HepG2 (cell line): ENCODE results near the gene MPC2. TPM values are rescaled to one million over a fixed set of nuclear protein-coding genes. Genes with fewer than 3 reads are reported as not detected.

Source experiments
- AHDC1 ChIP-seq: sonication (generic); formaldehyde crosslinking; IDR thresholded peaks from 2 replicates; pipeline ENCODE4 v1.5.1; 2020; ENCODE audit warnings: mild to moderate bottlenecking, missing genetic modification reagents, borderline replicate concordance
- BCLAF1 ChIP-seq: fragments of 450-650 bp; IDR thresholded peaks from 2 replicates; pipeline ENCODE4 v1.6.1; 2017; ENCODE audit warnings: mild to moderate bottlenecking
- CSRNP1 ChIP-seq: sonication (generic); formaldehyde crosslinking; IDR thresholded peaks from 2 replicates; pipeline ENCODE4 v1.8.1; 2023; ENCODE audit warnings: mild to moderate bottlenecking, missing genetic modification reagents
- FOXC1 ChIP-seq: sonication (generic); formaldehyde crosslinking; IDR thresholded peaks from 2 replicates; pipeline ENCODE4 v1.8.0; 2022; ENCODE audit warnings: mild to moderate bottlenecking, missing genetic modification reagents, borderline replicate concordance
- GATAD2A ChIP-seq: IDR thresholded peaks from 2 replicates; pipeline ENCODE4 v1.6.1; 2016
- HNF4A ChIP-seq: sonication (generic); formaldehyde crosslinking; IDR thresholded peaks from 2 replicates; pipeline ENCODE4 v1.4.0; 2020; ENCODE audit warnings: missing genetic modification reagents
- JDP2 ChIP-seq: sonication (generic); formaldehyde crosslinking; IDR thresholded peaks from 2 replicates; pipeline ENCODE4 v1.8.1; 2022; ENCODE audit warnings: missing genetic modification reagents, borderline replicate concordance
- KMT2B ChIP-seq: IDR thresholded peaks from 2 replicates; pipeline ENCODE4 v1.6.1; 2016; ENCODE audit warnings: missing genetic modification reagents, missing compliant biosample characterization
- MATR3 ChIP-seq: sonication (generic); formaldehyde crosslinking; IDR thresholded peaks from 2 replicates; pipeline ENCODE4 v1.4.0; 2020; ENCODE audit warnings: missing genetic modification reagents
- MAZ ChIP-seq, 2 experiments: sonication (generic) in 1 of 2; formaldehyde crosslinking in 1 of 2; IDR thresholded peaks; 2 replicates each; pipeline versions ENCODE4 v1.5.0 to v1.6.1; 2012 to 2020; ENCODE audit warnings: low read depth in 2 of 2, mild to moderate bottlenecking in 2 of 2, borderline replicate concordance in 1 of 2, improper control_type of control experiment in 1 of 2, low read length in 1 of 2, missing genetic modification reagents in 1 of 2, moderate library complexity in 1 of 2
- NFATC3 ChIP-seq: sonication (generic); formaldehyde crosslinking; IDR thresholded peaks from 2 replicates; pipeline ENCODE4 v1.5.1; 2020; ENCODE audit warnings: mild to moderate bottlenecking, missing genetic modification reagents
- PAWR ChIP-seq: sonication (generic); formaldehyde crosslinking; IDR thresholded peaks from 2 replicates; pipeline ENCODE4 v1.4.0; 2020; ENCODE audit warnings: missing genetic modification reagents, mild to moderate bottlenecking, borderline replicate concordance
- RBM39 ChIP-seq: fragments of 200-400 bp; formaldehyde crosslinking; IDR thresholded peaks from one replicate; pipeline ENCODE4 v1.6.1; 2018; ENCODE audit warnings: antibody characterized with exemption, mild to moderate bottlenecking, low read depth, low read length; ENCODE audit not compliant: poor library complexity, severe bottlenecking
- SIX4 ChIP-seq: sonication (generic); formaldehyde crosslinking; IDR thresholded peaks from 2 replicates; pipeline ENCODE4 v1.4.0; 2020; ENCODE audit warnings: missing genetic modification reagents
- SP2 ChIP-seq: sonication (generic); formaldehyde crosslinking; IDR thresholded peaks from 2 replicates; pipeline ENCODE4 v1.5.1; 2020; ENCODE audit warnings: mild to moderate bottlenecking, missing genetic modification reagents
- SRSF9 ChIP-seq: fragments of 200-400 bp; formaldehyde crosslinking; IDR thresholded peaks from 2 replicates; pipeline ENCODE4 v1.6.1; 2018; ENCODE audit warnings: borderline replicate concordance, mild to moderate bottlenecking, low read depth, low read length; ENCODE audit not compliant: insufficient read depth, poor library complexity, severe bottlenecking
- ZFY ChIP-seq: sonication (generic); formaldehyde crosslinking; IDR thresholded peaks from 2 replicates; pipeline ENCODE4 v1.4.0; 2020; ENCODE audit warnings: missing genetic modification reagents
- ZMYM2 ChIP-seq: sonication (generic); formaldehyde crosslinking; IDR thresholded peaks from 2 replicates; pipeline ENCODE4 v1.8.0; 2022; ENCODE audit warnings: mild to moderate bottlenecking, missing genetic modification reagents
- ZNF343 ChIP-seq: sonication (generic); formaldehyde crosslinking; IDR thresholded peaks from 2 replicates; pipeline ENCODE4 v1.4.0; 2020; ENCODE audit warnings: mild to moderate bottlenecking, missing genetic modification reagents
- ZNF652 ChIP-seq: IDR thresholded peaks from 2 replicates; pipeline ENCODE4 v1.6.1; 2016; ENCODE audit warnings: low read depth, borderline replicate concordance
- polyA plus RNA-seq, 8 experiments: library from polyadenylated mRNA; depleted of rRNA in 3 of 8; stranded (reverse) in 7 of 8; unstranded in 1 of 8; fragments of >200 nt; fragmentation: Illumina TruSeq in 4 of 8; extraction: Trizol in 4 of 8; gene quantifications; 2 replicates each; pipeline versions ENCODE4 v1.2.1 to v1.2.3, GENCODE V29; 2011 to 2016; ENCODE audit warnings: low read depth in 4 of 8, missing spikeins in 1 of 8, mixed read lengths in 1 of 8; ENCODE audit not compliant: insufficient read depth in 1 of 8
- total RNA-seq, 5 experiments: library from RNA; depleted of rRNA; stranded (reverse); fragments of >200 nt; fragmentation: Illumina TruSeq; extraction: Trizol; gene quantifications; 2 replicates each; pipeline ENCODE4 v1.2.3, GENCODE V29; 2016; ENCODE audit warnings: low read depth in 1 of 5

The MPC2 gene
- total and polyA plus RNA-seq, 2 of the 13 experiments (the other 11 are each of a cell fraction or from before 2014, with no cell fraction given): 38.8 to 136 TPM

- TF ChIP-seq PAWR (CRISPR knock-in tag) (no peak), NFATC3 (CRISPR knock-in tag) (no peak), BCLAF1 (no peak), ZNF343 (CRISPR knock-in tag) (no peak), SRSF9 (no peak), JDP2 (CRISPR knock-in tag) (no peak), CSRNP1 (CRISPR knock-in tag) (no peak), SP2 (CRISPR knock-in tag) (no peak), ZMYM2 (no peak), AHDC1 (CRISPR knock-in tag) (no peak; the same call in 1 of the 2 replicates), HNF4A (CRISPR knock-in tag) (peak; percentile 59), SIX4 (CRISPR knock-in tag) (peak; percentile 62; the same call in 1 of the 2 replicates), KMT2B (CRISPR knock-in tag) (peak; percentile 56; the same call in 1 of the 2 replicates), ZFY (CRISPR knock-in tag) (peak; percentile 61), GATAD2A (CRISPR knock-in tag) (peak; percentile 92), MAZ (IDR thresholded peaks at IDR 0.05; ENCODE audit: borderline replicate concordance, low read depth, low read length) (no peak), MAZ (CRISPR knock-in tag; IDR thresholded peaks at IDR 0.05; ENCODE audit: low read depth) (no peak), RBM39 (no peak), MATR3 (no peak), ZNF652 (CRISPR knock-in tag) (peak; percentile 99), FOXC1 (no peak)
Observed at GRCh38 chr1:167926486-167926997, 10.3 kb downstream of the MPC2 start (continued).
